ENCODE results near the gene ARRB1.

DNA sequence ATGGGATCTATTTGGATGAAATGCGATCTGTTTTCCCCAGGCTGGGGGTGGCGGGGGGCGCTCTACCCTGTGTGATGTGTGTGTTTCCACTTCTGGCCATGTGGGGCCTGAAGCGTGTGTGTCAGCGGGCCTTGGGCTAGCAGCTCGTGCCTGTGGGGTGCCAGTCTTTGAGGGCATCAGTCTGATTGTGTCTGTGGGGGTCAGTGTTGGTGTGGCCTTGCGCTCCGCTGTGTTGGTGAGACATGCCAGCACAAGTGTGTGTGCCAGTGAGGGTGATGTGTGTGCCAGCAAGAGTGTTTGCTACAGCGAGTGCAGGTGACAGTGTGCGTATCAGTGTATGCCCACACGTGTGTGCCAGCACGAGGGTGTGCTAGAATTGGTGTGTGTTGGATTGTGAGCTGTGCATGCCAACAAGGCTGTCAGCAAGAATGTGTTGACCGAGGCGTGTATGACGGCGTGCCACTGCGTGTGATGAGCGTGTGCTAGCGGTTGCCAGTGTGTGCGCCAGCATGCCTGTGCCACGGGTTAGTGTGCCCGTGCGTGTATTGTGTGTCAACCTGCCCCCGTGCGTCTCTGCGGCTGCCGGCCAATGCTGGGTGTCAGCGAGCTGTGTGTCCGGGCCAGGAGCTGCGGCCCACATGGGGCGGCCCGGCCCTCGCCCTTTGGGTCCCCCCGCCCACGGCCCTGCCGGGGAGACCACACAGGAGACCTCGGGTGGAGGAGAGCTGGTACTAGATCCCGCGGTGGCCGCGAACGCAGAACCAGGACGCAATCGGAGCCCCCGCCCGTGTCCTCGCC lies 519 bp downstream of the ARRB1 start:
- TF ChIP-seq GATA2 (IDR thresholded peaks at IDR 0.05; ENCODE audit: low read depth, low read length) (no peak), GATA3 (IDR thresholded peaks at IDR 0.05; ENCODE audit: low read depth, low read length) (no peak)

Data from SH-SY5Y (cell line).